ENCODE measurements around the gene F8.

F8 gene

GRCh38 chrX:155022585-155022984 is at the start of gene F8:
TSS of gene F8 (minus strand) at chrX:155022723. CDS start at chrX:155022552, 171 bp downstream.
- DNase-seq (ENCODE audit: low read depth in 2 of 2): no peak

DNA sequence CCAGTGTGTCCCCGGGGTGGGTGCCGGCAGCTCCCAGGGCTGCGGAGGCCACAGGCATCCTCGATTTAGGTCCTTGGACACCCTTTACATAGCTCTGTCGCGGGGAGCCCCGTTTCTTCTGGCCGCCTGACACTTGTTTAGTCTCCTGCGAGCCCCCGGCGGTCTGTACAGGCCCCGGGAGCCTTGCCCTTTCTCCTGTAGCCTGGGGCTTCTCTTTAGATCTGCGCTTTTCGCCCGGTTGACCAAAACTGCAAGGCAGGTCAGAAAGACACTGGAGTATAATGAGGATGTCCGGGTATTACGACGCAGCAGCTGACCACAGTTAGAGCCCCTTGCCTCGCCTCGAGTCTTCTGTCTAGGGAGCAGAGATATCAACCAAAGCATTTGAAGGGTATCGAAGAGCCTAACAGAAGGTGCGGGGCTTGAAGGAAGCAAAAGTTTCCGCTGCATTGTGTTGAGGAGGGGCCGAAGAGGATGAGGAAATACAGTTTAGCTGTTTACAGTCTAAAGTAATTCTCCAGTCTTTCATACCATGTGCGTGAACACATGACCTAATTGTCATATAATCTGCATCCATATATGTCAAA is 49.3 kb upstream of the F8 start:
- no peak for DNase-seq (ENCODE audit: low read depth in 2 of 2)

DNA sequence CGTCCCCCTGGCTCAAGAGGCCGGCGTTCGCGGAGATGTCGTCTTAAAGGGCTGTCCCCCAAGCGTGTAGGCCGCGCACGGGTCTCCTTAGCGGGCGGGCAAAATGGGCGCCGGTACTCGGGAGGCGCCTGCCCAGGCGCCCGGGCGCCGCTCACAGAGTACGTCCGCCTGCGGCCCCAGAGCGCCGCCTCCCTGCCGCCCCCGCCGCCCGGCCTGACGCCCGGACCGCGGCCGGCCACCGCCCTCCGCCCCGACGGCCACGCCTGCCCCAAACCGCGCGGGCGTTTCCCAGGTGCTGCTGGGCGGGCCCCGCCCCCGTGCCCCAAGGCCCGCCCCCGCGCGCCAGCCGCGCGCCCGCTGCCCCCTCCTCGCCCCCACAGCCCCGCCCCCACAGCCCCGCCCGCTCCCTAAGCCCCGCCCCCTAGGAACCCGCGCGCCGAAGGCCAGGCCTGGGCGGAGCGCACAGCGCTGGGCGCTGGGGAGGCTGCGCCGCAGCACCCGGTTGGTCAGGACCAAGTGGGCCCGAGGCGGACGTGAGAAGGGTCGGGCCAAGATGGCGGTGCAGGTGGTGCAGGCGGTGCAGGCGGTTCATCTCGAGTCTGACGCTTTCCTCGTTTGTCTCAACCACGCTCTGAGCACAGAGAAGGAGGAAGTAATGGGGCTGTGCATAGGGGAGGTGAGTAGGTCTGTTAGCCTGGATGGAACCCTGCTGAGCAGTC is 48.6 kb upstream of the F8 start, which contains the start of the genes BRCC3, CMC4 and MTCP1:
BRCC3 (plus strand) TSS at position 534 of the 719 bp plus-strand sequence; CDS start at position 554, 20 bp downstream.
CMC4 (minus strand) TSS at position 162 of the 719 bp plus-strand sequence. CDS start 7,113 bp downstream, outside the sequence.
MTCP1 (minus strand) TSS at position 162 of the 719 bp plus-strand sequence. CDS start 5,126 bp downstream, outside the sequence.
- DNase-seq (ENCODE audit: low read depth in 2 of 2): peak; percentile 58 to 62

- DNase-seq (ENCODE audit: low read depth in 2 of 2): no peak
Measured at GRCh38 chrX:155070663-155070974, 48.1 kb upstream of the F8 start.

- no peak for DNase-seq (ENCODE audit: low read depth in 2 of 2)
Measured at GRCh38 chrX:155070038-155070437, 47.5 kb upstream of the F8 start.

GRCh38 chrX:155069414-155069813 is 46.9 kb upstream of the F8 start:
- no peak for DNase-seq (ENCODE audit: low read depth in 2 of 2)

- DNase-seq (ENCODE audit: low read depth in 2 of 2): no peak
Measured at GRCh38 chrX:155068165-155068564, 45.6 kb upstream of the F8 start.

DNA sequence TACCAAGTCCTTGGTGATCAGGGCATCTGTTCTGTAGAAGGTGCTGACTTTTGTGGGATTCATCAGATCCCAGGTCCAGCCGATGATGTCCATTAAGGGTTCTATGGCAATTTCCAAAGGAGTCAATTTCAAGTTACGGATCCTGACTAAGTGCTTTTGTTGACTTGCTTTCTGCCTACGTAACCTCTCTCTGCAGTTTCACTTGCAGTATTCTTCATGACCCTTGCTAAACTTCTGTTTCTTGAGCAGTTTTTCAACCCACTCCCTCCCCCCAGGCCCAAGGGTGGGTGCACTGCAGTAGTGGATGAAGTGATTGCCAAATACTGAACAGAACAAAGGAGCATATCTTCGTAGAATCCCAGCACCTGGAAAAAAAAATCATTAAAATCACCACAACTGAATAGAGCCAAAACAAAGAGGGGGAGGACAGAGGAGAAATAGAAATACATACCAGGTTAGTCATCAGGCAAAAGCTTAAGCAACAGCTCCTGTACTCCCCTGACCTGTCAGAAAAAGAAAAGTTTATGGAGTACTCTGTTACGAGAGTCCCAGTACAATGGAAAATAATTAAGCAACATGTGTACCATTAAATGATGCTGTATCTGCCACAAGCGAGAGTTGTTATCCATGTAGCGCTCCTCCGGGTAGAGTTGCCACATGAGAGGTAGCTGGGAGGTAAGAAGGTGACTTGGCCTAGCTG is 42.7 kb upstream of the F8 start:
- no peak for DNase-seq (ENCODE audit: low read depth in 2 of 2)

GRCh38 chrX:155061760-155062159 is 39.2 kb upstream of the F8 start:
- no peak for DNase-seq (ENCODE audit: low read depth in 2 of 2)

DNA sequence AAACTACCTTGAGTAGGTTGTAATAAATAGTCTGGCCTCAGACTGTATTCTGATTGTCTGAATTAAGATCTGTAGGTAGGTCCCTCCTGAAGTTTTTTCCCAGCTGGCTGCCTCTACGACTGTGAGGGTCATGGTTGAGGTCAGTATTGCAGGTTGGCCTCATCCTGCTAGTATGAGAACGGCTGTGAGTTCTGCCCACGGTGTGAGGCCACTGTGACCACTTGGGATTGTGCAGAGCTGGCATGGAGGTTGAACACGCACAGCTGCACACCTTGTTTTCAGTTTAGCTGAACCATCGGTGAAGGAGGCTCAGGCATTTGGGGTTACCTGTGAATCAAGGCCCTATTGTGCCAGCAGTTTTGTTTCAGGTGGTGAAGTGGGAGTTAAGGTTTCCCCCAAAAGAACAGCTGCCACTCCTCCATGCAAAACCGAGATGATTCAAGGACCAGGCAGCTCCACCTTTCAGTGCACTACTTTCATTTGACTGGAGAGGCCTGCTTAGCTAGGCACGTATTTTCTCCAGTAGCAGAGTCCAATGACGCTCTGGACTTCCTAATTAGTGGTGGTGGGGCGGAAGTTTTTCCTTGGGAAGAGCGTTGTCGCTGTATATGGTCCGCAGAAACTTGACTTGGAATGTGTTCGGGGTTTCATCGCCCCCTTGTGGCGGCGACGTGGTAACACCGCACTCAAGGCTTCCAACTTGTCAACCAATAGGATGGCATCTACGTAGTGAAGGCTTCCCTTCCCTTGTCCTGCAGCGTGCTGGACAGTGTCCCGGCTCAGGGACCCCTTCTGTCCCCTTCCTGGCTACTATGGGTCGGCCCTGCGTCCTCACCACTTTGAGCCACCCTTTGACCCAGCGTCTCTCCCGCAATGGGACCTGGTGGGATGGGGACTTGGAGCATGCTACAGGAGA is 34.6 kb upstream of the F8 start:
- peak in 1 of 2 donors; percentile 26 for DNase-seq (ENCODE audit: low read depth in 2 of 2)

DNA sequence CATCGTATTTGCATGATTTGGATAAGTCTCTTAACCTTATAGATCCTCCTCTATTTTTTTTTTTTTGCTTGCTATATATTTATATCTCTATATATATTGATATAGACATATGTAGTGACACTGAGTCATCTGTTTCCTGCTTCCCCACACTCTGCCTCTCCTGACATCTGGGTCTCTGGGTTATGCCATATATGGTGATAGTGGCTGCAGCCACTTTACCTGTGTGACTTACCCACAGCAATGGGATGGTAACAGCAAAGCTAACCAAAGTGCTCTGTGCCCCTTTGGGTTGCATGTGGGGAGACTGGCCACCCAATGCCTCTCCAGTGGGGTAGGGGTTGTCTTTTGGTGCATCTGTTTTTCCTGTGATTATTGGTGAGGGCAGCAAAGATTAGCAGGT is 33.9 kb upstream of the F8 start:
- no peak for DNase-seq (ENCODE audit: low read depth in 2 of 2)

DNA sequence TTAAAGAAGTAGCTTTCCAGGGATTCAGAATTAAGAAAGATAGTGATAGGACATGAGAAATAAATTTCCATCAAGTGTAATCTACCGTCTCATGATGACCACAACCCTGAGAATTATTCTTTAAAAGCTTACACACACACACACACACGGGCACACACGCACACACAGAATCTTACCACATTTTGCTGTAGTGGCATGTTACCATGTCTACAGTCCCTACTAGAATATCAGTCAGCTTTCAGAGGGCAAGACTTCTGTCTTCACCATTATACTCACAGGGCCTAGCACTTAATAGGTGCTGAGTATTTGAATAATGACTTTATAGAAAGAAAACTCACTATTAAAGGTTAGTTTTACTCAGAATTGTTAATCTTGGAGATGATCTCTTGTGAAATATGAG is 33.0 kb upstream of the F8 start:
- DNase-seq (ENCODE audit: low read depth in 2 of 2): no peak

- DNase-seq (ENCODE audit: low read depth in 2 of 2): no peak
Measured at GRCh38 chrX:155054255-155054654, 31.7 kb upstream of the F8 start.

DNA sequence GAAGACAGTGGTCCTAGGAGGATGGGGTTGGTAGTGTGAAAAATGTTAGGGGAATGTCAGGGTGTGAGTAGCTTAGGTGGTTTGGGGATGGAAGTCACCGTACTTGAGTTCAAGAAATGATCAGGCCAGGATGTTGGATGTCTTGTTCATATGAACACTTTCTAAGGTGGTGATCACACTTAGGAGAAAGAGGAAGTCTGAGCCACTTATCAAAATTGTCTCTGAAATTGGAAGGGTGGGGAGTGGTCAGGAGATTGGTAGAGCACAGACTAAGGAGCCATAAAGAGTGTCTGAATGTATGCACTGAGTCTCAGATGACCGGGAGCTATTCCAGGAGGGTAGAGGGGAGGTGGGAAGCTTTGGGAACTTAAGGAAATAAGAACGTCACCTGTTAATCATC is 31.1 kb upstream of the F8 start:
- no peak for DNase-seq (ENCODE audit: low read depth in 2 of 2)

DNA sequence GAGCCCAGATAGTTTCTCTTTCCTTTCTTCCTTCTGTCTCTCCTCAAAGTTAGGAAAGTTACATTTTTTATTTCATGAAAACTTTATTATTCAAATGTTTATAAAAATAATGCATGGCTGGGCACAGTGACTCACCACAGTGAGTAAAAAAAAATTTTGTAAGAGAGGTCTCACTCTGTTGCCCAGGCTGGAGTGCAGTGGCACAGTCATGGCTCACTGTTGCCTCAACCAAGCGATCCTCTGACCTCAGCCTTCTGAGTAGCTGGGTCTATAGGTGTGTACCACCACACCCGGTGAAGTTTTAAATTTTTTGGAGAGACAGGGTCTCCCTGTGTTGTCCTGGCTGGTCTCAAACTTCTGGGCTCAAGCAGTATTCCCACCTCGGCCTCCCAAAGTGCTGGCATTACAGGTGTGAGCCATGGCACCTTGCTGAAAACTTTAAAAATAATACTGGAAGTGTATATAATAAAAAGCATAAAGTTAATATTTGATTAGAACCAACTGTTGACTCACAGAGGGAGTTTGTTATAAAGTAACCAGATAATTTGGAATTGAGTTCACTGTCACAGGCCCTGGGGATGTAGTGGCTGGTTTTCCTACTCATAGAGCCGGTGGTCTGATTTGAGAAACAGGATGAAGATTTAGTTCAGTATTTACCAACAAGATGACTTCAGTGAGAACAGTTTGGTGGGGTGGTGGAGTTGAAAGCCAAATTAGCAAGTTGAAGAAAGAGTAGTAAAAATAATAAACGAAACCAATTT is 30.4 kb upstream of the F8 start:
- no peak for DNase-seq (ENCODE audit: low read depth in 2 of 2)

DNA sequence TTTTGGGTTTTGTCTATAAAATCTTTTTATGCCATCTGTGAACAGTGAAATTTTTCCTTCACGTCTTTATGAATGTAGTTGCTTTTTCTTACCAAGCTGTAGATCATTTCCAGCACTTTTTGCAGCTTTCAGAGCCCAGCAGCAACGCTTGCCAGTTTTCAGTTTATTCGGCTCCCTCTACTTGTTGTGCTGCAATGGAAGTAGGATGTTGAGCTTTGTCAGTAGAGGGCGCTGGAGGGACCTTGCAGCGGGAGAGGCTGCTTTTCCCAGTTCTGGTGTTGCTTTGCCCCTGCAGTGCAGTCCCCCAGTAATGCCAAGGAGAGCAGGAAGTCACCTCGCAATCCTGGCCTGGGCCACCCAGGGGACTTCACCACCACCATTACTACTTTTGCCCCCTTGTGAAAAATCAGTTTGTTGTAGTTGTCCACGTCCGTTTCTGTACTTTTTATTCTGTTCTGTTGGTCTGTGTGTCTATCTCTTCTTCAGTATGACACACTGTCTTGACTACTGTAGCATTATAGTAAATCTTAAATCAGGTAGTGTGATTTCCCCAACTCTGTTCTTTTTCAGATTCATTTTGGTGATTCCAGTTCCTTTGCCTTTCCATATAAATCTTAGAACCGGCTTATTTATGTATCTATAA is 26.6 kb upstream of the F8 start:
- DNase-seq (ENCODE audit: low read depth in 2 of 2): peak in 1 of 2 donors; percentile 31

GRCh38 chrX:155046811-155047528 is 24.4 kb upstream of the F8 start:
- DNase-seq (ENCODE audit: low read depth in 2 of 2): no peak

GRCh38 chrX:155046129-155046810 is 23.7 kb upstream of the F8 start:
- no peak for DNase-seq (ENCODE audit: low read depth in 2 of 2)

DNA sequence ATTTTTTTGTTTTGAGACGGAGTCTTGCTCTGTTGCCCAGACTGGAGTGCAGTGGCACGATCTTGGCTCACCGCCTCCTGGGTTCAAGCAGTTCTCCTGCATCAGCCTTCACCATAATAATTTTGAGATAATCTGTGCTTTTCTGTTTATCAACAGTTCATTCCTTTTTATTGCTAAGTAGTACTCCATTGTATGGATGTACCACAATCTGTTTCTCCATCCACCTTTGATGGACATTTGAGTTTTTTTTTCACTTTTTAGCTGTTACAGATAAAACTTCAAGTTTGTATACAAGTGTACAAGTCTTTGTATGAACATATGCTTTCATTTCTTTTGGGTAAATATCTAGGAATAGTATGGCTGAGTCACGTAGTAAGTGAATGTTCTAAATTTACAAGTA is 13.2 kb upstream of the F8 start:
- DNase-seq (ENCODE audit: low read depth in 2 of 2): no peak

Data from activated CD4-positive, alpha-beta T cell treated with anti-CD3 and anti-CD28 coated beads for 24 hours (primary cell).